Measurements from ENCODE around the gene POU4F1. TPM values are rescaled to one million over a fixed set of nuclear protein-coding genes. Genes with fewer than 3 reads are reported as not detected.
A peak's percentile ranks its signal among the peaks of the same experiment; 100 is the strongest.

Gene POU4F1
- total and polyA plus RNA-seq, 2 experiments from 2014 or later: not detected

DNA sequence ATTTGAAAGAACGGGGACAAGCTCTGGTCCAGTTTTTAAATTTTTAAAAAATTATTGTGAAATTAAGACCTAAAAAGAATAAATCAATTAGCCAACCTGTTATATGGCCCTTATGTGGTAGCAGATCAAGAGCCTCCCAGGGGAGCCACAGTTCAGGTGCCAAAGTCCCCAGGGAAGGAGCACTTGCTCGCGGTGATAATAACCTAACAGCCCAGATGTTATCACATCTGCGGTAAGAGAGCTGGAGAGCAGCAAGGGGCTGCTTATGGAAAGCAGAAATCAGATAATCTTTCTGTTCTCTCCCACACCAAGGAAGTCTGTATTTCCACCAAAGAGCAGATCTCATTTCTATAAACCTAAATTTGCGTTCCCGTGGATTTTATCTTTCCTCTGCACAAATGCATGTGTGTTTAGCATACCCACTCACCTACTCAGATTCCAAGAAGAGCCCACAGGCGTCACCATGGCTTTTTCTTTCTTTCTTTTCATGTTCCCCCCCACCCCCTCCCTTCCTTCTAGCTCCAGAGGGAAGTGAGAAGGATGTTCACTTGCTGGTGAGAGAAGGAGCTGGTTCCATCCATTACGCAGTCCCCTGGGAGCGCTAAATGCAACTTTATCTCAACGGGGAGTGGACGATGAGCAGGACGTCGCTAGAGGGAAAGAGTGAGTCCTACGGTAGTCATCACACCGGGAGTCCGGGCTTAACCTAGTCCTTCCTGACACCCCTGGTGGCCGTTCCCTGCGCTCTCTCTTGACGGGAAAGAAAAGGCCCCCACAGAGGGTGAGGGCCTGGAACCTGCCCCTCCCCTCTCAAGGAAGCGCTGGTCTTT, 1.6 kb upstream of the POU4F1 start:
- Histone ChIP-seq H3K9me3 (ENCODE audit: low read depth) (no peaks in the 10 kb centered on the region), H3K79me2 (ENCODE audit: insufficient read depth) (no peaks in the 10 kb centered on the region), H3K4me3 (no peak overlapping the region), H3K27ac (no peak overlapping the region), H4K20me1 (ENCODE audit: insufficient read depth) (no peaks in the 10 kb centered on the region), H3K27me3 (replicated peaks; ENCODE audit: insufficient read depth) (peaks cover 91% of the 10 kb centered on the region), H3K4me1 (ENCODE audit: insufficient read depth) (no peaks in the 10 kb centered on the region), H3K36me3 (ENCODE audit: low read depth) (no peaks in the 10 kb centered on the region), H3F3A (ENCODE audit: insufficient read depth) (0 out of 2 replicates have a peak, but pooled peaks cover 11% of the 10 kb centered on the region), H3K9ac (no peak overlapping the region), H3K9me2 (ENCODE audit: insufficient read depth) (no peaks in the 10 kb centered on the region), H2AFZ (no peak overlapping the region), H3K4me2 (ENCODE audit: unreplicated experiment) (no peak overlapping the region)
- TF ChIP-seq EZH2phosphoT487 (IDR thresholded peaks at IDR 0.05; ENCODE audit: insufficient read depth, low read depth): 0 out of 2 replicates have a peak, but pooled peaks have one; percentile 28
- no peak for TF ChIP-seq EZH2 (IDR thresholded peaks at IDR 0.05; ENCODE audit: insufficient read depth, poor library complexity, severe bottlenecking)
- WGBS, 2 experiments (ENCODE audit: low coverage in 1 of 2, low lambda C conversion rate in 2 of 2, missing lambda C conversion rate in 2 of 2): 3 to 7% methylated on average over 20 of the region's 20 CpGs
- DNase-seq: peak; percentile 52
- in situ Hi-C loops (cut with MboI): no loop called here

- H3K9me2 ChIP-seq (ENCODE audit: insufficient read depth): no peaks in the 10 kb centered on the region
- no peaks in the 10 kb centered on the region for H3K79me2 ChIP-seq (ENCODE audit: insufficient read depth)
- H3K9ac ChIP-seq: no peak overlapping the region
- TF ChIP-seq EZH2phosphoT487 (IDR thresholded peaks at IDR 0.05; ENCODE audit: insufficient read depth, low read depth) (peak; percentile 87), EZH2 (IDR thresholded peaks at IDR 0.05; ENCODE audit: insufficient read depth, poor library complexity, severe bottlenecking) (peak; percentile 90)
- H2AFZ ChIP-seq: no peak overlapping the region
- peaks cover 91% of the 10 kb centered on the region for H3K27me3 ChIP-seq (replicated peaks; ENCODE audit: insufficient read depth)
- H3K36me3 ChIP-seq (ENCODE audit: low read depth): no peaks in the 10 kb centered on the region
- H3K4me1 ChIP-seq (ENCODE audit: insufficient read depth): no peaks in the 10 kb centered on the region
- WGBS, 2 experiments (ENCODE audit: low coverage in 1 of 2, low lambda C conversion rate in 2 of 2, missing lambda C conversion rate in 2 of 2): 10 to 13% methylated on average over 28 to 50 of the region's 51 CpGs
- H3K27ac ChIP-seq: no peak overlapping the region
- H3K4me2 ChIP-seq (ENCODE audit: unreplicated experiment): no peak overlapping the region
- H4K20me1 ChIP-seq (ENCODE audit: insufficient read depth): no peaks in the 10 kb centered on the region
- DNase-seq: no peak
- H3K9me3 ChIP-seq (ENCODE audit: low read depth): no peaks in the 10 kb centered on the region
- H3F3A ChIP-seq (ENCODE audit: insufficient read depth): 0 out of 2 replicates have a peak, but pooled peaks cover 9% of the 10 kb centered on the region
- H3K4me3 ChIP-seq: no peak overlapping the region
- in situ Hi-C loops (cut with MboI): no loop called here
These were observed 652 bp downstream of the POU4F1 start for GRCh38 chr13:78602561-78603239.

GRCh38 chr13:78601874-78602560, 1.3 kb downstream of the POU4F1 start:
- Histone ChIP-seq H3K27me3 (replicated peaks; ENCODE audit: insufficient read depth) (peaks cover 91% of the 10 kb centered on the region), H3K4me2 (ENCODE audit: unreplicated experiment) (no peak overlapping the region)
- WGBS, 2 experiments (ENCODE audit: low coverage in 1 of 2, low lambda C conversion rate in 2 of 2, missing lambda C conversion rate in 2 of 2): 4 to 6% methylated on average over 32 to 35 of the region's 112 CpGs

More at GRCh38 chr13:78601874-78602560, 1.3 kb downstream of the POU4F1 start:
- H3K36me3 ChIP-seq (ENCODE audit: low read depth): no peaks in the 10 kb centered on the region
- in situ Hi-C loops (cut with MboI): no loop called here
- TF ChIP-seq EZH2phosphoT487 (IDR thresholded peaks at IDR 0.05; ENCODE audit: insufficient read depth, low read depth): no peak
- TF ChIP-seq EZH2 (IDR thresholded peaks at IDR 0.05; ENCODE audit: insufficient read depth, poor library complexity, severe bottlenecking): no peak
- H3K79me2 ChIP-seq (ENCODE audit: insufficient read depth): no peaks in the 10 kb centered on the region
- no peak overlapping the region for H3K9ac ChIP-seq
- H2AFZ ChIP-seq: no peak overlapping the region
- no peak overlapping the region for H3K4me3 ChIP-seq
- no peaks in the 10 kb centered on the region for H4K20me1 ChIP-seq (ENCODE audit: insufficient read depth)
- H3F3A ChIP-seq (ENCODE audit: insufficient read depth): 0 out of 2 replicates have a peak, but pooled peaks cover 9% of the 10 kb centered on the region
- DNase-seq: no peak
- no peak overlapping the region for H3K27ac ChIP-seq
- H3K9me2 ChIP-seq (ENCODE audit: insufficient read depth): no peaks in the 10 kb centered on the region
- H3K4me1 ChIP-seq (ENCODE audit: insufficient read depth): no peaks in the 10 kb centered on the region
- H3K9me3 ChIP-seq (ENCODE audit: low read depth): no peaks in the 10 kb centered on the region

Data from GM23248 (cell line).